ENCODE data around the gene UBA3. TPM values are rescaled to one million over a fixed set of nuclear protein-coding genes. Genes with fewer than 3 reads are reported as not detected.

Gene UBA3
- total RNA-seq (100 to 1,000 TPM in 2 of 9 donors, 10 to 100 TPM in 7; 70.9 to 117 (median 79.4) TPM), polyA plus RNA-seq (10 to 100 TPM; 45.1 to 57.7 TPM)
- long read RNA-seq, donor 1, transcript UBA3-203 (16 exons, 2,004 nt), result minor isoform, 6 of 162 reads
- long read RNA-seq, donor 1, transcript UBA3-201 (17 exons, 2,112 nt), result minor isoform, 27 of 162 reads
- long read RNA-seq, donor 1, transcript UBA3-202 (18 exons, 2,154 nt), result major isoform, 88 of 162 reads
- long read RNA-seq, donor 1, partial matches to known transcripts, result 26 of 162 reads
- long read RNA-seq, donor 1, other reads (novel, unspliced or antisense), result 14 of 162 reads
- long read RNA-seq, donor 2, transcript UBA3-201 (17 exons, 2,112 nt), result minor isoform, 77 of 414 reads
- long read RNA-seq, donor 2, transcript UBA3-203 (16 exons, 2,004 nt), result minor isoform, 15 of 414 reads
- long read RNA-seq, donor 2, transcript UBA3-202 (18 exons, 2,154 nt), result major isoform, 231 of 414 reads
- long read RNA-seq, donor 2, partial matches to known transcripts, result 32 of 414 reads
- long read RNA-seq, donor 2, other reads (novel, unspliced or antisense), result 59 of 414 reads
- long read RNA-seq, donor 3, transcript UBA3-202 (18 exons, 2,154 nt), result major isoform, 47 of 103 reads
- long read RNA-seq, donor 3, transcript UBA3-201 (17 exons, 2,112 nt), result minor isoform, 20 of 103 reads
- long read RNA-seq, donor 3, partial matches to known transcripts, result 14 of 103 reads
- long read RNA-seq, donor 3, other reads (novel, unspliced or antisense), result 19 of 103 reads

GRCh38 chr3:69080233-69080920 lies at the start of gene UBA3:
Gene UBA3, minus strand, starts transcription at chr3:69080365. Its CDS starts 12 bp downstream, at chr3:69080353.
- Histone ChIP-seq H3K9me3 (no peaks in the 10 kb centered on the region), H3K36me3 (peaks cover 0 to 17% (median 10%) of the 10 kb centered on the region in 9 donors), H3K4me1 (peaks cover 9 to 71% (median 51%) of the 10 kb centered on the region in 12 donors), H3K27me3 (no peaks in the 10 kb centered on the region), H3K27ac (peak within 1 kb of the TSS in 11 of 12 donors; percentile 81 to 99 (median 89)), H3K4me3 (peak within 1 kb of the TSS; percentile 66 to 93 (median 84))
- ATAC-seq (peak; percentile 65 to 91 (median 84)), DNase-seq (peak; percentile 93 to 96 (median 93))
- TF ChIP-seq CTCF (IDR thresholded peaks at IDR 0.05) (no peak), POLR2A (IDR thresholded peaks at IDR 0.05) (peak in 1 of 2 donors; percentile 41)
- intact Hi-C loops (cut with DNase I), result loop anchor here in 1 of 10 donors (5.0 kb wide), 2 partner anchors 42 to 68 kb away; partner anchors contain the start of genes EOGT and LMOD3
- 3 to 5% (median 4%) methylated on average over 23 to 37 of the region's 37 CpGs for WGBS, 4 donors

- no peak for ATAC-seq
- Histone ChIP-seq H3K27me3 (no peaks in the 10 kb centered on the region), H3K27ac (no peak overlapping the region), H3K4me3 (no peak overlapping the region), H3K4me1 (no peaks in the 10 kb centered on the region), H3K36me3 (no peaks in the 10 kb centered on the region), H3K9me3 (no peaks in the 10 kb centered on the region)
- 33 to 55% (median 46%) methylated on average over 1 of the region's 1 CpG for WGBS, 4 donors
- TF ChIP-seq CTCF (IDR thresholded peaks at IDR 0.05) (no peak), POLR2A (IDR thresholded peaks at IDR 0.05) (no peak)
- no peak for DNase-seq
- intact Hi-C loops (cut with DNase I), result no loop called here
These were observed 49.4 kb upstream of the UBA3 start for GRCh38 chr3:69129531-69129930.

GRCh38 chr3:69128509-69128908 lies 48.3 kb upstream of the UBA3 start:
- no peak for ATAC-seq
- intact Hi-C loops (cut with DNase I), result no loop called here
- no peaks in the 10 kb centered on the region for H3K9me3 ChIP-seq
- H3K27ac ChIP-seq, result no peak overlapping the region
- no peak for DNase-seq
- peaks cover 0 to 2% (median 0%) of the 10 kb centered on the region in 12 donors for H3K4me1 ChIP-seq
- H3K27me3 ChIP-seq, result no peaks in the 10 kb centered on the region
- no peaks in the 10 kb centered on the region for H3K36me3 ChIP-seq
- TF ChIP-seq POLR2A (IDR thresholded peaks at IDR 0.05), result no peak
- TF ChIP-seq CTCF (IDR thresholded peaks at IDR 0.05), result no peak
- H3K4me3 ChIP-seq, result no peak overlapping the region
